Large intestine (tissue), 12 donors: Measurements from ENCODE around the gene SYNCRIP. TPM values are rescaled to one million over a fixed set of nuclear protein-coding genes. Genes with fewer than 3 reads are reported as not detected.
"Not testable (repeated sequence)": the region's sequence is repeated elsewhere in the genome, so short reads cannot be mapped to it uniquely, and the experiment has no call there.

Source experiments
- DNase-seq, 2 donors: peaks; one replicate each; pipeline versions ENCODE4 v3.0.0 to v3.0.0-alpha.2; 2013
- H3K27ac ChIP-seq: one replicate; pipeline ENCODE4 v1.5.1; 2013; ENCODE audit warnings: low read length
- H3K27me3 ChIP-seq: 2 replicates; pipeline ENCODE4 v1.6.1; 2013; ENCODE audit warnings: low read length; ENCODE audit not compliant: control insufficient read depth, insufficient read depth
- H3K36me3 ChIP-seq: 2 replicates; pipeline ENCODE4 v1.6.1; 2013; ENCODE audit warnings: low read length; ENCODE audit not compliant: control insufficient read depth, insufficient read depth
- H3K4me1 ChIP-seq: one replicate; pipeline ENCODE4 v1.6.1; 2013; ENCODE audit warnings: low read length; ENCODE audit not compliant: control insufficient read depth, insufficient read depth
- H3K4me3 ChIP-seq: one replicate; pipeline ENCODE4 v1.5.1; 2013; ENCODE audit warnings: low read length
- H3K9me3 ChIP-seq: one replicate; pipeline ENCODE4 v1.6.1; 2013; ENCODE audit warnings: mild to moderate bottlenecking, low read depth, low read length, moderate library complexity; ENCODE audit not compliant: control insufficient read depth
- WGBS: methylation state at CpG from one replicate; pipeline ENCODE4 v1.1.5; 2013; ENCODE audit warnings: low lambda C conversion rate; ENCODE audit not compliant: insufficient coverage; 5-methylcytosine and 5-hydroxymethylcytosine counted together
- long read RNA-seq, 11 donors: transcript quantifications; one replicate each; lab custom pipeline, GENCODE V29; 2026
- polyA plus RNA-seq: library from polyadenylated mRNA; unstranded; fragments of 120-200 nt; gene quantifications from one replicate; pipeline ENCODE4 v1.2.1, GENCODE V29; 2013

Gene SYNCRIP
- 97.0 TPM for polyA plus RNA-seq
- long read RNA-seq, donor 1, full-length matches to known transcripts: 3 of 12 reads
- long read RNA-seq, donor 1, partial matches to known transcripts: 9 of 12 reads
- long read RNA-seq, donor 1, other reads (novel, unspliced or antisense): 0 of 12 reads
- long read RNA-seq, donor 2, full-length matches to known transcripts: 16 of 51 reads
- long read RNA-seq, donor 2, partial matches to known transcripts: 35 of 51 reads
- long read RNA-seq, donor 2, other reads (novel, unspliced or antisense): 0 of 51 reads
- long read RNA-seq, donor 3, full-length matches to known transcripts: 5 of 59 reads
- long read RNA-seq, donor 3, partial matches to known transcripts: 54 of 59 reads
- long read RNA-seq, donor 3, other reads (novel, unspliced or antisense): 0 of 59 reads
- long read RNA-seq, donor 4: 0 reads
- long read RNA-seq, donor 5, full-length matches to known transcripts: 3 of 13 reads
- long read RNA-seq, donor 5, partial matches to known transcripts: 10 of 13 reads
- long read RNA-seq, donor 5, other reads (novel, unspliced or antisense): 0 of 13 reads
- long read RNA-seq, donor 6, full-length matches to known transcripts: 3 of 30 reads
- long read RNA-seq, donor 6, partial matches to known transcripts: 27 of 30 reads
- long read RNA-seq, donor 6, other reads (novel, unspliced or antisense): 0 of 30 reads
- long read RNA-seq, donor 7, full-length matches to known transcripts: 3 of 16 reads
- long read RNA-seq, donor 7, partial matches to known transcripts: 13 of 16 reads
- long read RNA-seq, donor 7, other reads (novel, unspliced or antisense): 0 of 16 reads
- long read RNA-seq, donor 8, full-length matches to known transcripts: 7 of 53 reads
- long read RNA-seq, donor 8, partial matches to known transcripts: 46 of 53 reads
- long read RNA-seq, donor 8, other reads (novel, unspliced or antisense): 0 of 53 reads
- long read RNA-seq, donor 9, full-length matches to known transcripts: 2 of 14 reads
- long read RNA-seq, donor 9, partial matches to known transcripts: 12 of 14 reads
- long read RNA-seq, donor 9, other reads (novel, unspliced or antisense): 0 of 14 reads
- long read RNA-seq, donor 10, full-length matches to known transcripts: 2 of 55 reads
- long read RNA-seq, donor 10, partial matches to known transcripts: 47 of 55 reads
- long read RNA-seq, donor 10, other reads (novel, unspliced or antisense): 6 of 55 reads
- long read RNA-seq, donor 11, full-length matches to known transcripts: 4 of 19 reads
- long read RNA-seq, donor 11, partial matches to known transcripts: 15 of 19 reads
- long read RNA-seq, donor 11, other reads (novel, unspliced or antisense): 0 of 19 reads

- WGBS: no CpG with 5 or more reads among the region's 76 CpGs
- H3K9me3 ChIP-seq: no peaks in the 10 kb centered on the region
Observed at GRCh38 chr6:85642774-85643536, at the start of gene SYNCRIP. Gene SYNCRIP (minus strand): TSS chr6:85642886. CDS start chr6:85641439, 1,447 bp downstream.

DNA sequence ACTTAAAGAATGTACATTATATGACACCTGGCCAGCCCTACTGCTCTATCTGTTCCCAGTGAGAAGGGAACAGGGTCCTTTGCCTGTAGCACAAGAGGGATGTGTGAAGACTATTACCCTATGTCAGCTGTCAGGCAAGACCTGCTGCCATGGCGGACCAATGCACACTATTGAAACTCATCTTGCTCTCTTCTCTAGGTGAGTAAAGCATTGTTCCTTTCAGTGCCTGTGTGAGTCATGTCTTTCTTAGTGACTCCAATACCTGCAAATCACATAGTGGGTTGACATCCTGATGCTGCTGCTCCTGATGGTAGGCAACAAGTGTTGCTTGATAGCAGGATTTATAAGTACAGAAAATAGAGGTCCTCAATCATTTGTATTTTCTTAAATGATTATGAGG is 48.8 kb upstream of the SYNCRIP start:
- no CpG with 5 or more reads among the region's 1 CpG for WGBS
- Histone ChIP-seq H3K27me3 (no peaks in the 10 kb centered on the region), H3K27ac (no peak overlapping the region), H3K4me3 (no peak overlapping the region), H3K36me3 (no peaks in the 10 kb centered on the region), H3K4me1 (no peaks in the 10 kb centered on the region), H3K9me3 (no peaks in the 10 kb centered on the region)
- DNase-seq: no peak

More at GRCh38 chr6:85642774-85643536, at the start of gene SYNCRIP:
- Histone ChIP-seq H3K36me3 (peaks cover 13% of the 10 kb centered on the region), H3K4me3 (peak within 1 kb of the TSS; percentile 89), H3K27ac (peak within 1 kb of the TSS; percentile 100), H3K27me3 (no peaks in the 10 kb centered on the region), H3K4me1 (peaks cover 10% of the 10 kb centered on the region)
- DNase-seq: peak; percentile 99

DNA sequence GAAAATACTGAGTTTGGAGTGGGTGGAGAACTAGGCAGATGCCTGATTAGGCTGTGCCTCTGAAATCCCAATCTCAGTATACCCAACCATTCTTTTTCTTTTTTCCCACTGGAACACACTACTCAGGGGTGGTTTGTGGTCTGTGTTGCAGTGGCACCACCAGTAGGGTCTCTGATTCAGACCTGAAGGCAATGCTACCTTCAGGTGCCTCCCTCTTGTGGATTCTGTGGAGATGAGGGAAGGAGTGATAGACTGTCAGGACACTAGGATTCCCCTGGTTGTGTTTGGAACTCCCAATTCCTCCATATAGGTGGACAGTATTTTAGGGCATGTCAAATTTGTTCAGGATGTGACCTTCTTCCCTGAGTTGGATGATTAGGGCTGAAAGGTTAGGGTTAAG is 47.4 kb upstream of the SYNCRIP start:
- Histone ChIP-seq H3K36me3 (no peaks in the 10 kb centered on the region), H3K27ac (no peak overlapping the region), H3K4me1 (no peaks in the 10 kb centered on the region), H3K27me3 (no peaks in the 10 kb centered on the region), H3K4me3 (no peak overlapping the region), H3K9me3 (no peaks in the 10 kb centered on the region)
- DNase-seq: no peak

DNA sequence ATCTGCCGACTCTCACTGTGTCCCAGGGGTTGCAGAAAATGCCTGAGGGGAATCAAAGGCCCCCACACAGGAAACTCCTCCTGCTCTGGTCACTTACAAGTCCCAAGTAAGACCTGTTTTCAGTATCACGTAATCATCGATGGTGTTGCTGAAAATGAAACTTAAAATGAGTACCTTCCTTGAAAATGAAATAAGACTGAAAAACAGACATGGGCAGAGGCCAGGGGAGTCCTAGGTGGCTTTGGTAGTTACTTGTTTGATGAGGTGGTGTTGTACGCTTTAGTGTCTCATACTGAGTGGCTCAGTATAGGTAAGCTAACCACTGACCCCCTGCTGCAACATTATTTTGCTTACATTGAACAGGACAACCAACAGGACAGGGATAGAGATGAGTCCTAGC is 43.0 kb upstream of the SYNCRIP start:
- DNase-seq: no peak
- no peaks in the 10 kb centered on the region for H3K9me3 ChIP-seq

DNA sequence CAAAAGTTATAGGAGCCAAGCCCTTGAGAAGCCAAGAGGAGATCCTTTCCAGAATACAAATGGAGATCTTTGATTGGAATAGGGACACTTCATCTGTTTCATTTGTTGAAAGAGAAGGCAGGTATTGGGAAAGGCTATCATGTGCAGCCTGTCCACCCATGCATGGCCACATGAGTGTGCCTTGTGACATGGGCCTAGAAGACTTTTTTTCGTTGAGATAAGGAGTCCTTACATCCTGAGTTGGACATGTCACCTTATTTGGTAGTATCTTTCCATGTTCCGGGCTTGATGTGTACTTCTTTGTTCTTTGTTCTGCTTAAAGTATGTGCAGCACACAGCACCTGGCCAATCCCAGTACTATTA is 42.1 kb upstream of the SYNCRIP start:
- no peak for DNase-seq
- 100% methylated on average over 1 of the region's 2 CpGs for WGBS
- H3K36me3 ChIP-seq: no peaks in the 10 kb centered on the region
- no peaks in the 10 kb centered on the region for H3K4me1 ChIP-seq
- no peaks in the 10 kb centered on the region for H3K9me3 ChIP-seq
- H3K27me3 ChIP-seq: no peaks in the 10 kb centered on the region
- H3K27ac ChIP-seq: no peak overlapping the region
- H3K4me3 ChIP-seq: no peak overlapping the region

More for the DNA sequence above, 43.0 kb upstream of the SYNCRIP start:
- Histone ChIP-seq H3K27me3 (no peaks in the 10 kb centered on the region), H3K27ac (no peak overlapping the region), H3K4me1 (no peaks in the 10 kb centered on the region), H3K36me3 (no peaks in the 10 kb centered on the region), H3K4me3 (no peak overlapping the region)
- no CpG with 5 or more reads among the region's 4 CpGs for WGBS

DNA sequence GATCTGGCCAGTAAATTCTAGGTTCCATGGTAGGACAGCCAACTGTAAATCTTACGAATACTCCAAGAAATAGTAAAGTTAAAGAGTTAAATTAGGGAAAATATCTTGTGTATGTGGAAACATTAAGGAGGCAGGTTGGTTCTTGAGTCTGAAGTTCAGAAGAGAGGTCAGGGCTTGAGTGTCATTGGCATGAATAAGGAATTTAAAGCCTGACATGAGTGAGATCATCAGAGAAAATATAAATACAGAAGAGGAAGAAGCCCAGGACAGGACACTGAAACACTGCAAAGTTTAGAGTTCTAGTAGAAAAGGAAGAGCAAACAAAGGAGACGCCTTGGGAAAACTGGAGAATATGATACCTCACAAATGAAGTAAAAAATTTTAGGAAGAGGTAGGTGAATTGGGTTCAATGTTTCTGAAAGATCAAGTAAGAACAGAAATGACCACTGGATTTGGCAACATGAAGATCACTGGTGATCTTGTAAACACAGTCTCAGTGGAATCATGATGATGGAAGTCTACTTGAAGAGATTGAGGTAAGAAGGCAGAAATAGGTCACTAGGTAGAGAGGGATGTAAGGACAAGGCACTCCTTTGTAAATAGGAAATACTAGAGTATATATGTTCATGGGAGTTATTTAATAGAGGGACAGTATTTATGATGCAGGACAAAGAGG is 41.6 kb upstream of the SYNCRIP start:
- 71% methylated on average over 1 of the region's 2 CpGs for WGBS
- peaks cover 2% of the 10 kb centered on the region for H3K4me1 ChIP-seq
- no peak for DNase-seq

GRCh38 chr6:85681899-85682298 is 39.2 kb upstream of the SYNCRIP start:
- not testable (repeated sequence) for H3K27ac ChIP-seq, H3K27me3 ChIP-seq, H3K4me1 ChIP-seq, H3K4me3 ChIP-seq, DNase-seq, H3K9me3 ChIP-seq, H3K36me3 ChIP-seq
- WGBS: no CpG with 5 or more reads among the region's 4 CpGs

More for the DNA sequence above, 41.6 kb upstream of the SYNCRIP start:
- Histone ChIP-seq H3K27ac (no peak overlapping the region), H3K27me3 (no peaks in the 10 kb centered on the region), H3K4me3 (no peak overlapping the region), H3K9me3 (no peaks in the 10 kb centered on the region), H3K36me3 (no peaks in the 10 kb centered on the region)

- H3K27me3 ChIP-seq: no peaks in the 10 kb centered on the region
- H3K4me1 ChIP-seq: peaks cover 3% of the 10 kb centered on the region
- H3K27ac ChIP-seq: no peak overlapping the region
- no peak overlapping the region for H3K4me3 ChIP-seq
- H3K9me3 ChIP-seq: no peaks in the 10 kb centered on the region
- H3K36me3 ChIP-seq: peaks cover 4% of the 10 kb centered on the region
- WGBS: no CpG with 5 or more reads among the region's 7 CpGs
- no peak for DNase-seq
Observed at GRCh38 chr6:85680388-85680787, 37.7 kb upstream of the SYNCRIP start.

- WGBS: 52% methylated on average over 5 of the region's 14 CpGs
- Histone ChIP-seq H3K9me3 (no peaks in the 10 kb centered on the region), H3K36me3 (peaks cover 6% of the 10 kb centered on the region), H3K4me3 (peak overlapping the region; percentile 57), H3K4me1 (peaks cover 3% of the 10 kb centered on the region), H3K27ac (peak overlapping the region; percentile 83), H3K27me3 (no peaks in the 10 kb centered on the region)
- no peak for DNase-seq
Observed at GRCh38 chr6:85679445-85680123, 36.9 kb upstream of the SYNCRIP start.
